ENCODE results near the gene SH3RF1. TPM values are rescaled to one million over a fixed set of nuclear protein-coding genes. Genes with fewer than 3 reads are reported as not detected.

Gene SH3RF1
- total RNA-seq = 10 to 100 TPM; 42.9 to 57.5 TPM

DNA sequence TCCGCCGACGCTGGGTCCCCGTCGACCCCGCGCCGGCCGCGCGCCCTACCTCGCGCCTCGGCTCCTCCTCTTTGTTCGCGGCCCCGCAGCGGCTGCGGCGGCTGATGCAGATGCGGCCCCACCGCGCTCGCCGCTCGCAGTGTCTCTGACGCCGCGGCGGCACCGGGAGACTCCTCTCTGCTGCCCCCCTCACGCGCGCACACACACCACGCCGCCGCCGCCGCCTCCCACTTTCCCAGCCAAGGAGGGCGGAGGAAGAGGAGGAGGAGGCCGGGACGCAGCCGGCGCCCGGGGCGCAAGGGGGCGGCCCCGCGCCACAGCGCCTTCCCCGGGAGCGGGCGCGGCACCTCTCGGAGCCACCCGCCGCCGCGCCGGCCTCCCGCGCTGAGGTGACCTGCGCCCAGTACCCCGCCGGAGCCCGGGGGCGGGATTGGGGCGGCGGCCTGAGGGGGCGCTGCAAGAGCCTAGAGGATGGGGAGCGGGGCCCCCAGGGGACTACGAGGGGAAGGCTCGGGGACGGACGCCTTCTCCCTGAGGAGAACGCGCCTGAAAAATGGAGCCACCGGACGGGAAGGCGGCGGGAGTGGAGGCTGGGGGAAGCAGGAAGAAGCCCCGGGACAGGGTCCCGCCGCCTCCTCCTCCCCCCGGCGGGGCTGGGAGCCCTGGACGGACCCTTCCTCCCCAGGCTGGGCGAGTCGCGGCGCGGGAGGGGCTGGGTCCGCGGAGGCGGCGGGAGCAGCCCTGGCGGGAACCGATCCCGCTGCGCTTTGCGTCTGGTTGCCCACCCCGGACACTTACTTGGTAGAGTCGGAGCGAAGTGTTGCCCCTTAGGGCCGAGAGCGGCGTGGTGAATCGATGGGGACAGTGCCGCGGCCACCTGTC lies at the start of gene SH3RF1:
Gene SH3RF1, minus strand, starts transcription at position 147 of the 882 bp plus-strand sequence. CDS start 1,744 bp downstream, outside the sequence.
- no peaks in the 10 kb centered on the region for H3K4me1 ChIP-seq (replicated peaks)
- intact Hi-C loops (cut with DNase I) = loop anchor here (2.0 to 10.0 kb wide), 3 partner anchors 66 to 259 kb away; partner anchors contain the start of gene CBR4
- peak within 1 kb of the TSS; percentile 91 to 95 for H3K27ac ChIP-seq
- WGBS = under 1% methylated on average over 100 of the region's 110 CpGs
- peak; percentile 92 for DNase-seq (ENCODE audit: low spot score)
- peak; percentile 91 for TF ChIP-seq POLR2A (IDR thresholded peaks at IDR 0.05)
- TF ChIP-seq, protein P1, sequence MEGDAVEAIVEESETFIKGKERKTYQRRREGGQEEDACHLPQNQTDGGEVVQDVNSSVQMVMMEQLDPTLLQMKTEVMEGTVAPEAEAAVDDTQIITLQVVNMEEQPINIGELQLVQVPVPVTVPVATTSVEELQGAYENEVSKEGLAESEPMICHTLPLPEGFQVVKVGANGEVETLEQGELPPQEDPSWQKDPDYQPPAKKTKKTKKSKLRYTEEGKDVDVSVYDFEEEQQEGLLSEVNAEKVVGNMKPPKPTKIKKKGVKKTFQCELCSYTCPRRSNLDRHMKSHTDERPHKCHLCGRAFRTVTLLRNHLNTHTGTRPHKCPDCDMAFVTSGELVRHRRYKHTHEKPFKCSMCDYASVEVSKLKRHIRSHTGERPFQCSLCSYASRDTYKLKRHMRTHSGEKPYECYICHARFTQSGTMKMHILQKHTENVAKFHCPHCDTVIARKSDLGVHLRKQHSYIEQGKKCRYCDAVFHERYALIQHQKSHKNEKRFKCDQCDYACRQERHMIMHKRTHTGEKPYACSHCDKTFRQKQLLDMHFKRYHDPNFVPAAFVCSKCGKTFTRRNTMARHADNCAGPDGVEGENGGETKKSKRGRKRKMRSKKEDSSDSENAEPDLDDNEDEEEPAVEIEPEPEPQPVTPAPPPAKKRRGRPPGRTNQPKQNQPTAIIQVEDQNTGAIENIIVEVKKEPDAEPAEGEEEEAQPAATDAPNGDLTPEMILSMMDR (IDR thresholded peaks at IDR 0.05) = peak in 3 of 4 experiments; percentile 24 to 57 (median 49)
- TF ChIP-seq POLR2AphosphoS5 (IDR thresholded peaks at IDR 0.05) = peak; percentile 79
- H3K27me3 ChIP-seq (replicated peaks; ENCODE audit: insufficient read depth) = no peaks in the 10 kb centered on the region
- H3K36me3 ChIP-seq = no peaks in the 10 kb centered on the region
- peak within 1 kb of the TSS; percentile 92 to 97 for H3K4me3 ChIP-seq
- H3K9me3 ChIP-seq = no peaks in the 10 kb centered on the region

DNA sequence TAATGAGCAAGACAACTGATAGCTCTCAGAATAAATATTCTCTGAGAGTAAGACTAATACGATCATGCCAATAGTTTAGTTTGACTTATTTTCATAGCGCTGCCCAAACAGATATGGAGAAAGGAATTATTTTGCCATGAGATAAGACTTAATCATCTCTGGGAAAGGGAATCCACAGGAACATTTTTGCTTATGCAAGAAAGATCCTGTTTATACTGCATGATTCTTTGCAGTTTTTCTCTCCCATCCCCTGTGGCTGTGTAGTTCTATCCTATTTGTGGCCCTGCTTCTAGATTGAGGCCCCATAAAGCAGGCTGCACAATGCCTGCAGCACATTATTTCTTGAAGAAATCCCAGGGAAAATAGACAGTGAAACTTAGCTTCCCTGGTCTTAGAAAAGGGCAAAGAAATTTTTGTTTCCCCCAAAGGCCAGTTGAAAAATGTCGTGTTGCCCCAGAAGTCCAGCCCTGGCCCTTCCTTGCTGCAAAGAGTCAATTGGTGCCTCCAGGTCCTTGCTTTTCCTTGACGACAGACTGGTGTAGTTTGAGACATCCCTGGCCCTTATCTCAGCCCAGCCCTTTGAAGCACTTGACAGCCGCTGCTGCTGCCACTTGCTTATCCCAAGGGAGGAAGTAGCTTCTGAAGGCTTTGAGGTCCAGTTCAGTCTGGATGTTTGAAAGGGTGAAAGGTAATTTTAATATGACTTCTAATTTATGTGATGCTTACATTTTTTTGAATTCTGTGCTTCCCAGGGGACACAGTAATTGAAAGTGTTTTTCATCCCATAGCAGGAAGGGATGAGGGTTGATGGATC lies 45.0 kb upstream of the SH3RF1 start:
- 65% methylated on average over 5 of the region's 5 CpGs for WGBS
- DNase-seq (ENCODE audit: low spot score) = no peak

DNA sequence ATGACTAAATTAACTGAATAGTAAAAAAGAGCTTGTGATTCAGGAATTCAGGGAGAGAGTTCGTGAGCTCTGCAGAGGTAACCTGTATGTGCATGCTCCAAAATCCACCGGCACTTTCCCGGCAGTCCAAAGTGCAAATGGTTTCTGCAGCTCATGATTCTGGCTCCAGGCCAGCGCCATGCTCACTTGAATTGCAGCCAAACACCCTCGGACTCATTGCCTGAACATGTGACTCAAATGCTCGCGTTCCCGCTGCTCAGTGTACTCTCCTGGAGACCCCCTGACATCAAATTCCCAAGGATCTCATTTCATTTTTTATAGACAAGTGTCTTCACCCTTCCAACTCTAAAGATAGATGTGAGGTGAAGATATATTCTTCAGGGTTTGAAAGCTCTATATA lies 44.1 kb upstream of the SH3RF1 start:
- Histone ChIP-seq H3K27ac (peak overlapping the region; percentile 53 to 54), H3K4me3 (no peak overlapping the region), H3K9me3 (no peaks in the 10 kb centered on the region)

More for the DNA sequence above, 45.0 kb upstream of the SH3RF1 start:
- TF ChIP-seq POLR2A (IDR thresholded peaks at IDR 0.05) (no peak), POLR2AphosphoS5 (IDR thresholded peaks at IDR 0.05) (no peak)
- TF ChIP-seq, protein P1 (IDR thresholded peaks at IDR 0.05) = no peak
- Histone ChIP-seq H3K27me3 (replicated peaks; ENCODE audit: insufficient read depth) (no peaks in the 10 kb centered on the region), H3K4me3 (no peak overlapping the region), H3K4me1 (replicated peaks) (no peaks in the 10 kb centered on the region), H3K9me3 (no peaks in the 10 kb centered on the region), H3K36me3 (no peaks in the 10 kb centered on the region), H3K27ac (no peak overlapping the region)
- intact Hi-C loops (cut with DNase I) = no loop called here

DNA sequence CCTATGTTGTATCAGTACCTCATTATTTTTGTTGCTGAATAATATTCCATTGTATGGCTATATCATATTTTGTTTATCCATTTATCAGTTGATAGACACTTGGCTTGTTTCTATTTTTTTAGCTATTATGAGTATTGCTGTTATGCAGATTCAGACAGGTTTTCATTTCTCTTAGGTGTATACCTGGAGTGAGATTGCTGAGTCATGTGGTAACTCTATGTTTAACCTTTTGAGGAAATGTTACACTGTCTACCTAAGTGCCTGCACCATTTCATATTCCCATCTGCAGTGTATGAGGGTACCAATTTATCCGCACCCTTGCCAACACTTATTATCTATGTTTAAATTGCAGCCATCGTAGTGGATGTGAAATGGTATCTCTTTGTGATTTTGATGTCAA lies 43.0 kb upstream of the SH3RF1 start:
- Histone ChIP-seq H3K4me1 (replicated peaks) (no peaks in the 10 kb centered on the region), H3K9me3 (no peaks in the 10 kb centered on the region), H3K27ac (peak overlapping the region in 1 of 2 donors; percentile 53), H3K27me3 (replicated peaks; ENCODE audit: insufficient read depth) (no peaks in the 10 kb centered on the region), H3K36me3 (no peaks in the 10 kb centered on the region), H3K4me3 (no peak overlapping the region)
- WGBS = 99% methylated on average over 2 of the region's 2 CpGs
- TF ChIP-seq POLR2AphosphoS5 (IDR thresholded peaks at IDR 0.05) (no peak), POLR2A (IDR thresholded peaks at IDR 0.05) (no peak)
- TF ChIP-seq, protein P1 (IDR thresholded peaks at IDR 0.05) = no peak
- DNase-seq (ENCODE audit: low spot score) = no peak
- intact Hi-C loops (cut with DNase I) = no loop called here

More for the DNA sequence above, 44.1 kb upstream of the SH3RF1 start:
- Histone ChIP-seq H3K4me1 (replicated peaks) (no peaks in the 10 kb centered on the region), H3K27me3 (replicated peaks; ENCODE audit: insufficient read depth) (no peaks in the 10 kb centered on the region), H3K36me3 (no peaks in the 10 kb centered on the region)
- 10% methylated on average over 8 of the region's 8 CpGs for WGBS
- intact Hi-C loops (cut with DNase I) = no loop called here
- TF ChIP-seq POLR2AphosphoS5 (IDR thresholded peaks at IDR 0.05) (peak; percentile 18), POLR2A (IDR thresholded peaks at IDR 0.05) (no peak)
- DNase-seq (ENCODE audit: low spot score) = peak; percentile 56

Measured in prostate gland (tissue), 2 donors.